PC-9 (cell line): ENCODE results near the gene PRRC1. TPM values are rescaled to one million over a fixed set of nuclear protein-coding genes. Genes with fewer than 3 reads are reported as not detected.
"Not testable (repeated sequence)": the region's sequence is repeated elsewhere in the genome, so short reads cannot be mapped to it uniquely, and the experiment has no call there.

ENCODE experiments used
- BruUV-seq: library from RNA; stranded (reverse); fragments of 400-500 nt; replicated peaks from 2 replicates; lab custom pipeline; 2021; lab: Mats Ljungman, UMichigan
- CTCF ChIA-PET: fragments of 300-600 bp; sonication (Branson Sonifier 250); formaldehyde crosslinking; loops from one replicate; lab custom pipeline; 2022; ENCODE audit warnings: antibody characterized with exemption; lab: Charles Lee
- POLR2A ChIA-PET: fragments of 300-600 bp; sonication (Branson Sonifier 250); formaldehyde crosslinking; loops from one replicate; lab custom pipeline; 2022; ENCODE audit warnings: antibody characterized with exemption; ENCODE audit not compliant: unreplicated experiment; lab: Charles Lee
- DNase-seq, 2 experiments: peaks; one replicate each; pipeline versions ENCODE4 v3.0.0 to v3.0.0-alpha.2; 2015 to 2022; ENCODE audit warnings: mixed read lengths in 1 of 2
- H2AFZ ChIP-seq: fragments of 200-600 bp; sonication (generic); 2 replicates; pipeline ENCODE4 v1.8.1; 2017; ENCODE audit warnings: antibody characterized with exemption
- H3F3A ChIP-seq: fragments of 200-600 bp; sonication (generic); 2 replicates; pipeline ENCODE4 v1.8.1; 2017; ENCODE audit warnings: antibody characterized with exemption, mild to moderate bottlenecking, low read depth; ENCODE audit not compliant: insufficient read depth
- H3K27ac ChIP-seq: fragments of 200-600 bp; sonication (generic); 2 replicates; pipeline ENCODE4 v1.6.1; 2016; ENCODE audit warnings: mixed run types
- H3K27me3 ChIP-seq: fragments of 200-600 bp; sonication (generic); 2 replicates; pipeline ENCODE4 v1.6.1; 2016; ENCODE audit warnings: low read depth, mixed run types; ENCODE audit not compliant: insufficient read depth
- H3K36me3 ChIP-seq: fragments of 200-600 bp; sonication (generic); 2 replicates; pipeline ENCODE4 v1.6.1; 2016; ENCODE audit warnings: low read depth, mixed run types
- H3K4me1 ChIP-seq: fragments of 200-600 bp; sonication (generic); replicated peaks from 2 replicates; pipeline ENCODE4 v1.6.1; 2016; ENCODE audit warnings: mixed run types; ENCODE audit not compliant: insufficient read depth
- H3K4me2 ChIP-seq: fragments of 200-600 bp; sonication (generic); 2 replicates; pipeline ENCODE4 v1.6.1; 2017; ENCODE audit warnings: mixed run types
- H3K4me3 ChIP-seq: fragments of 200-600 bp; sonication (generic); 2 replicates; pipeline ENCODE4 v1.6.1; 2016; ENCODE audit warnings: mixed run types
- H3K79me2 ChIP-seq: fragments of 200-600 bp; sonication (generic); 2 replicates; pipeline ENCODE4 v1.6.1; 2017; ENCODE audit warnings: low read depth, mixed run types
- H3K9me2 ChIP-seq: fragments of 200-600 bp; sonication (generic); 2 replicates; pipeline ENCODE4 v1.8.1; 2017; ENCODE audit warnings: mild to moderate bottlenecking; ENCODE audit not compliant: insufficient read depth
- H3K9me3 ChIP-seq: fragments of 200-600 bp; sonication (generic); 2 replicates; pipeline ENCODE4 v1.8.1; 2016; ENCODE audit warnings: low read depth; ENCODE audit not compliant: insufficient read depth
- H4K20me1 ChIP-seq: fragments of 200-600 bp; sonication (generic); 2 replicates; pipeline ENCODE4 v1.8.1; 2017; ENCODE audit not compliant: insufficient read depth
- CTCF ChIP-seq: fragments of 200-600 bp; sonication (generic); conservative IDR thresholded peaks from 2 replicates; pipeline ENCODE4 v1.6.1; 2017; ENCODE audit warnings: mixed run types, antibody characterized with exemption, mild to moderate bottlenecking, moderate library complexity
- EZH2 ChIP-seq: fragments of 200-600 bp; sonication (generic); IDR thresholded peaks from 2 replicates; pipeline ENCODE4 v1.8.0; 2017; ENCODE audit warnings: antibody characterized with exemption, low read depth
- intact Hi-C: fragments of 100-400 bp; cut with micrococcal nuclease; formaldehyde crosslinking; loops from one replicate; pipeline ENCODE4 v1.10.0; 2022; ENCODE audit not compliant: unreplicated experiment
- total RNA-seq: library from RNA; stranded (reverse); gene quantifications from 2 replicates; pipeline ENCODE4 v1.2.3, GENCODE V29; 2021

PRRC1 gene
- total RNA-seq, 1 experiment from 2014 or later = 43.7 TPM

- BruUV-seq = no TSS peak
- Histone ChIP-seq H3K79me2 (no peaks in the 10 kb centered on the region), H3K27me3 (no peaks in the 10 kb centered on the region), H2AFZ (no peak overlapping the region), H3K36me3 (no peaks in the 10 kb centered on the region), H3K4me2 (no peak overlapping the region), H3F3A (no peaks in the 10 kb centered on the region), H3K9me2 (no peaks in the 10 kb centered on the region), H3K4me3 (no peak overlapping the region), H3K9me3 (no peaks in the 10 kb centered on the region), H3K27ac (no peak overlapping the region), H3K4me1 (no peaks in the 10 kb centered on the region), H4K20me1 (no peaks in the 10 kb centered on the region)
- ChIA-PET CTCF (no interaction called here), POLR2A (no interaction called here)
- intact Hi-C loops = loop anchor here (2.0 to 10.0 kb wide), 3 partner anchors 647 to 1109 kb away; no protein-coding TSS in a partner anchor
- DNase-seq = no peak
- TF ChIP-seq EZH2 = no peak
- TF ChIP-seq CTCF = no peak
These were observed 48.3 kb downstream of the PRRC1 start for GRCh38 chr5:127565586-127566270.

- ChIA-PET POLR2A (no interaction called here), CTCF (no interaction called here)
- Histone ChIP-seq H3K27ac (no peak overlapping the region), H3K4me2 (no peak overlapping the region), H3F3A (no peaks in the 10 kb centered on the region), H3K9me2 (no peaks in the 10 kb centered on the region), H3K4me3 (no peak overlapping the region), H4K20me1 (no peaks in the 10 kb centered on the region), H2AFZ (no peak overlapping the region), H3K79me2 (no peaks in the 10 kb centered on the region), H3K4me1 (no peaks in the 10 kb centered on the region), H3K9me3 (no peaks in the 10 kb centered on the region), H3K36me3 (no peaks in the 10 kb centered on the region), H3K27me3 (no peaks in the 10 kb centered on the region)
- TF ChIP-seq CTCF (no peak), EZH2 (no peak)
- BruUV-seq = no TSS peak
- intact Hi-C loops = loop anchor here (10.0 kb wide), 1 partner anchor 1108 kb away; no protein-coding TSS in a partner anchor
- no peak for DNase-seq
These were observed 49.8 kb downstream of the PRRC1 start for GRCh38 chr5:127567026-127567768.

GRCh38 chr5:127568166-127568565 is 50.7 kb downstream of the PRRC1 start:
- H3K36me3 ChIP-seq = no peaks in the 10 kb centered on the region
- H3K4me3 ChIP-seq = no peak overlapping the region
- no peaks in the 10 kb centered on the region for H3K4me1 ChIP-seq
- no TSS peak for BruUV-seq
- no peaks in the 10 kb centered on the region for H3K9me2 ChIP-seq
- no peaks in the 10 kb centered on the region for H3F3A ChIP-seq
- intact Hi-C loops = loop anchor here (10.0 kb wide), 1 partner anchor 1107 kb away; no protein-coding TSS in a partner anchor
- no peaks in the 10 kb centered on the region for H3K27me3 ChIP-seq
- H4K20me1 ChIP-seq = no peaks in the 10 kb centered on the region
- no peak for DNase-seq
- no peak overlapping the region for H3K4me2 ChIP-seq
- ChIA-PET POLR2A (no interaction called here), CTCF (no interaction called here)
- H3K9me3 ChIP-seq = no peaks in the 10 kb centered on the region
- H3K27ac ChIP-seq = no peak overlapping the region
- no peaks in the 10 kb centered on the region for H3K79me2 ChIP-seq
- H2AFZ ChIP-seq = no peak overlapping the region
- no peak for TF ChIP-seq CTCF

- H3K36me3 ChIP-seq, H3F3A ChIP-seq, H4K20me1 ChIP-seq, H3K9me2 ChIP-seq, H3K4me1 ChIP-seq, H3K79me2 ChIP-seq, H3K4me3 ChIP-seq, DNase-seq, CTCF ChIA-PET, H2AFZ ChIP-seq, POLR2A ChIA-PET, BruUV-seq, H3K9me3 ChIP-seq, H3K27me3 ChIP-seq, H3K4me2 ChIP-seq, H3K27ac ChIP-seq: not testable (repeated sequence)
- intact Hi-C loops = loop anchor here (10.0 kb wide), 1 partner anchor 1105 kb away; no protein-coding TSS in a partner anchor
These were observed 52.0 kb downstream of the PRRC1 start for GRCh38 chr5:127569471-127569870.
